HUES6 (cell line): ENCODE results near the gene SYNCRIP.
"Not testable (repeated sequence)": the region's sequence is repeated elsewhere in the genome, so short reads cannot be mapped to it uniquely, and the experiment has no call there.

Experiments used
- H3K27ac ChIP-seq: 2 replicates; pipeline ENCODE4 v1.7.0; 2013; ENCODE audit warnings: low read depth, mild to moderate bottlenecking, low read length, inconsistent platforms
- H3K27me3 ChIP-seq: 2 replicates; pipeline ENCODE4 v1.6.1; 2013; ENCODE audit warnings: low read length; ENCODE audit not compliant: control insufficient read depth, insufficient read depth
- H3K36me3 ChIP-seq: 2 replicates; pipeline ENCODE4 v1.6.1; 2013; ENCODE audit warnings: low read length; ENCODE audit not compliant: control insufficient read depth, insufficient read depth
- H3K4me1 ChIP-seq: 2 replicates; pipeline ENCODE4 v1.6.1; 2013; ENCODE audit warnings: low read length; ENCODE audit not compliant: control insufficient read depth, insufficient read depth
- H3K4me3 ChIP-seq: 2 replicates; pipeline ENCODE4 v1.5.1; 2013; ENCODE audit warnings: low read depth, low read length
- H3K9ac ChIP-seq: one replicate; pipeline ENCODE4 v1.6.1; 2013; ENCODE audit warnings: mild to moderate bottlenecking, low read length
- H3K9me3 ChIP-seq: 2 replicates; pipeline ENCODE4 v1.6.1; 2013; ENCODE audit warnings: low read depth, low read length; ENCODE audit not compliant: control insufficient read depth, insufficient read depth

The SYNCRIP gene

GRCh38 chr6:85592033-85592432 lies 50.7 kb downstream of the SYNCRIP start:
- Histone ChIP-seq H3K4me3 (no peak overlapping the region), H3K27me3 (peaks cover 6% of the 10 kb centered on the region; the same call in 1 of the 2 replicates), H3K27ac (no peak overlapping the region), H3K9me3 (no peaks in the 10 kb centered on the region), H3K9ac (no peak overlapping the region), H3K36me3 (no peaks in the 10 kb centered on the region; the same call in 1 of the 2 replicates), H3K4me1 (peaks cover 4% of the 10 kb centered on the region; the same call in 1 of the 2 replicates)

GRCh38 chr6:85591207-85591606 lies 51.5 kb downstream of the SYNCRIP start:
- Histone ChIP-seq H3K9me3 (no peaks in the 10 kb centered on the region), H3K4me1 (peaks cover 4% of the 10 kb centered on the region; the same call in 1 of the 2 replicates), H3K4me3 (no peak overlapping the region), H3K27me3 (peaks cover 6% of the 10 kb centered on the region; the same call in 1 of the 2 replicates), H3K27ac (no peak overlapping the region), H3K36me3 (no peaks in the 10 kb centered on the region; the same call in 1 of the 2 replicates), H3K9ac (no peak overlapping the region)

- Histone ChIP-seq H3K4me1 (peaks cover 6% of the 10 kb centered on the region), H3K36me3 (no peaks in the 10 kb centered on the region; the same call in 1 of the 2 replicates), H3K9me3 (peaks cover 11% of the 10 kb centered on the region; the same call in 1 of the 2 replicates), H3K9ac (no peak overlapping the region), H3K27me3 (no peaks in the 10 kb centered on the region), H3K27ac (no peak overlapping the region), H3K4me3 (no peak overlapping the region)
Observed at GRCh38 chr6:85585741-85586140, 56.9 kb downstream of the SYNCRIP start.

- not testable (repeated sequence) for H3K9ac ChIP-seq, H3K36me3 ChIP-seq, H3K27me3 ChIP-seq, H3K27ac ChIP-seq, H3K4me3 ChIP-seq
- Histone ChIP-seq H3K9me3 (peaks cover 11% of the 10 kb centered on the region; the same call in 1 of the 2 replicates), H3K4me1 (peaks cover 18% of the 10 kb centered on the region)
Observed at GRCh38 chr6:85582832-85583231, 59.9 kb downstream of the SYNCRIP start.

- H3K27me3 ChIP-seq, result no peaks in the 10 kb centered on the region
- no peak overlapping the region for H3K9ac ChIP-seq
- no peak overlapping the region for H3K4me3 ChIP-seq
- H3K27ac ChIP-seq, result no peak overlapping the region
- peaks cover 11% of the 10 kb centered on the region; the same call in 1 of the 2 replicates for H3K9me3 ChIP-seq
- H3K4me1 ChIP-seq, result peaks cover 18% of the 10 kb centered on the region
- H3K36me3 ChIP-seq, result no peaks in the 10 kb centered on the region
Observed at GRCh38 chr6:85581572-85581971, 61.1 kb downstream of the SYNCRIP start.

- peaks cover 18% of the 10 kb centered on the region for H3K4me1 ChIP-seq
- H3K9me3 ChIP-seq, result peaks cover 11% of the 10 kb centered on the region; the same call in 1 of the 2 replicates
- H3K27me3 ChIP-seq, result no peaks in the 10 kb centered on the region
- H3K9ac ChIP-seq, result no peak overlapping the region
- no peaks in the 10 kb centered on the region for H3K36me3 ChIP-seq
- no peak overlapping the region for H3K4me3 ChIP-seq
- H3K27ac ChIP-seq, result no peak overlapping the region; the same call in 1 of the 2 replicates
Observed at GRCh38 chr6:85580878-85581267, 61.8 kb downstream of the SYNCRIP start.

GRCh38 chr6:85580118-85580877 lies 62.4 kb downstream of the SYNCRIP start:
- no peak overlapping the region; the same call in 1 of the 2 replicates for H3K27ac ChIP-seq
- H3K9me3 ChIP-seq, result peaks cover 8% of the 10 kb centered on the region; the same call in 1 of the 2 replicates
- no peak overlapping the region for H3K9ac ChIP-seq
- H3K27me3 ChIP-seq, result no peaks in the 10 kb centered on the region
- H3K4me1 ChIP-seq, result peaks cover 18% of the 10 kb centered on the region
- no peaks in the 10 kb centered on the region for H3K36me3 ChIP-seq
- H3K4me3 ChIP-seq, result no peak overlapping the region

- H3K4me3 ChIP-seq, result no peak overlapping the region
- H3K4me1 ChIP-seq, result peaks cover 18% of the 10 kb centered on the region
- H3K27me3 ChIP-seq, result no peaks in the 10 kb centered on the region
- no peaks in the 10 kb centered on the region for H3K36me3 ChIP-seq
- H3K9me3 ChIP-seq, result peaks cover 7% of the 10 kb centered on the region; the same call in 1 of the 2 replicates
- H3K9ac ChIP-seq, result no peak overlapping the region
- no peak overlapping the region for H3K27ac ChIP-seq
Observed at GRCh38 chr6:85579581-85579980, 63.1 kb downstream of the SYNCRIP start.

- H3K36me3 ChIP-seq, result peaks cover 3% of the 10 kb centered on the region; the same call in 1 of the 2 replicates
- no peak overlapping the region for H3K9ac ChIP-seq
- no peak overlapping the region for H3K4me3 ChIP-seq
- no peaks in the 10 kb centered on the region for H3K9me3 ChIP-seq
- H3K27me3 ChIP-seq, result no peaks in the 10 kb centered on the region
- H3K4me1 ChIP-seq, result peaks cover 18% of the 10 kb centered on the region
- H3K27ac ChIP-seq, result no peak overlapping the region
Observed at GRCh38 chr6:85576476-85576875, 66.2 kb downstream of the SYNCRIP start.

GRCh38 chr6:85574932-85575598 lies 67.6 kb downstream of the SYNCRIP start:
- Histone ChIP-seq H3K4me1 (peaks cover 5% of the 10 kb centered on the region; the same call in 1 of the 2 replicates), H3K4me3 (no peak overlapping the region), H3K36me3 (peaks cover 5% of the 10 kb centered on the region; the same call in 1 of the 2 replicates), H3K27ac (no peak overlapping the region), H3K27me3 (no peaks in the 10 kb centered on the region), H3K9ac (no peak overlapping the region), H3K9me3 (no peaks in the 10 kb centered on the region)

GRCh38 chr6:85569323-85569722 lies 73.4 kb downstream of the SYNCRIP start:
- Histone ChIP-seq H3K9ac (no peak overlapping the region), H3K27ac (no peak overlapping the region), H3K36me3 (peaks cover 5% of the 10 kb centered on the region; the same call in 1 of the 2 replicates), H3K4me1 (no peaks in the 10 kb centered on the region), H3K9me3 (no peaks in the 10 kb centered on the region), H3K27me3 (no peaks in the 10 kb centered on the region), H3K4me3 (no peak overlapping the region)
